GM12878 (cell line): Measurements from ENCODE around the gene ERN2. TPM values are rescaled to one million over a fixed set of nuclear protein-coding genes. Genes with fewer than 3 reads are reported as not detected.

Experiments used
- ATAC-seq: fragments of 200-7000 bp; cut with Tn5 transposase; 3 replicates; pipeline ENCODE4 v1.9.1; 2020; ENCODE audit warnings: mild to moderate bottlenecking, moderate library complexity
- BruUV-seq: library from RNA; stranded (reverse); fragments of 400-500 nt; replicated peaks from 2 replicates; lab custom pipeline; 2021; lab: Mats Ljungman, UMichigan
- CTCF ChIA-PET: fragments of 300-600 bp; sonication (Branson Sonifier 250); formaldehyde crosslinking; extraction: SDS; loops from one replicate; lab custom pipeline; 2021; ENCODE audit warnings: inconsistent platforms; lab: Yijun Ruan, JAX
- POLR2A ChIA-PET: fragments of 350-600 bp; formaldehyde crosslinking; extraction: SDS; loops from one replicate; lab custom pipeline; 2021; ENCODE audit warnings: inconsistent platforms; lab: Charles Lee
- RAD21 ChIA-PET: fragments of 300-600 bp; sonication (Branson Sonifier 250); formaldehyde crosslinking; loops from one replicate; lab custom pipeline; 2023; ENCODE audit warnings: antibody characterized with exemption; ENCODE audit not compliant: unreplicated experiment; lab: Charles Lee
- SMC1A ChIA-PET: fragments of 300-600 bp; sonication (Branson Sonifier 250); formaldehyde crosslinking; loops from one replicate; lab custom pipeline; 2023; ENCODE audit not compliant: unreplicated experiment, uncharacterized antibody; lab: Charles Lee
- DNase-seq: peaks from one replicate; pipeline ENCODE4 v3.0.0-alpha.2; 2011; ENCODE audit warnings: low read depth, low spot score
- FAIRE-seq: peaks from 3 replicates; lab custom pipeline; 2011; peaks lifted over from hg19 to GRCh38; lab: Jason Lieb, UNC
- H2AFZ ChIP-seq: 2 replicates; pipeline ENCODE4 v1.6.0; 2011; ENCODE audit warnings: low read depth, low read length, control low read depth; ENCODE audit not compliant: control insufficient read depth
- H3K27ac ChIP-seq: 2 replicates; pipeline ENCODE4 v1.5.1; 2011; ENCODE audit warnings: control low read depth; ENCODE audit not compliant: control insufficient read depth, insufficient read depth
- H3K27me3 ChIP-seq, 2 experiments: replicated peaks in 1 of 2; 2 replicates each; pipeline versions ENCODE4 v1.6.0 to v1.6.1; 2011; ENCODE audit warnings: low read length in 1 of 2; ENCODE audit not compliant: control insufficient read depth in 2 of 2, insufficient read depth in 2 of 2
- H3K36me3 ChIP-seq, 2 experiments: 2 replicates each; pipeline ENCODE4 v1.5.1; 2011; ENCODE audit warnings: low read length in 1 of 2; ENCODE audit not compliant: control insufficient read depth in 2 of 2, insufficient read depth in 2 of 2
- H3K4me1 ChIP-seq: 2 replicates; pipeline ENCODE4 v1.6.1; 2011; ENCODE audit warnings: mild to moderate bottlenecking, low read length, moderate library complexity, mixed read lengths; ENCODE audit not compliant: control insufficient read depth, insufficient read depth
- H3K4me2 ChIP-seq: 2 replicates; pipeline ENCODE4 v1.6.0; 2011; ENCODE audit warnings: control low read depth; ENCODE audit not compliant: control insufficient read depth, insufficient read depth
- H3K4me3 ChIP-seq: fragments of 200-600 bp; sonication (generic); 2 replicates; pipeline ENCODE4 v1.5.1; 2016
- H3K79me2 ChIP-seq: 2 replicates; pipeline ENCODE4 v1.6.0; 2011; ENCODE audit warnings: low read length; ENCODE audit not compliant: control insufficient read depth, insufficient read depth
- H3K9ac ChIP-seq: 2 replicates; pipeline ENCODE4 v1.8.0; 2011; ENCODE audit warnings: low read length, control low read depth, mixed read lengths; ENCODE audit not compliant: control insufficient read depth, insufficient read depth
- H3K9me3 ChIP-seq: replicated peaks from 3 replicates; pipeline ENCODE4 v1.5.1; 2011; ENCODE audit warnings: mild to moderate bottlenecking, low read length; ENCODE audit not compliant: control insufficient read depth, insufficient read depth
- H4K20me1 ChIP-seq: 2 replicates; pipeline ENCODE4 v1.6.0; 2011; ENCODE audit not compliant: control insufficient read depth, insufficient read depth
- ETV6 ChIP-seq, 2 experiments: fragments of 450-650 bp in 1 of 2; IDR thresholded peaks in 1 of 2; conservative IDR thresholded peaks in 1 of 2; 2 replicates each; pipeline ENCODE4 v1.6.1; 2014; ENCODE audit warnings: antibody characterized with exemption in 1 of 2, borderline replicate concordance in 1 of 2, low read depth in 1 of 2, mild to moderate bottlenecking in 1 of 2, moderate library complexity in 1 of 2
- TCF12 ChIP-seq: IDR thresholded peaks from 2 replicates; pipeline ENCODE4 v1.6.1; 2011; ENCODE audit warnings: low read depth, mild to moderate bottlenecking, low read length
- TCF3 ChIP-seq: IDR thresholded peaks from 2 replicates; pipeline ENCODE4 v1.6.1; 2012; ENCODE audit warnings: low read depth, mild to moderate bottlenecking, low read length, borderline replicate concordance; ENCODE audit not compliant: insufficient read depth
- YY1 ChIP-seq: IDR thresholded peaks from 2 replicates; pipeline ENCODE4 v1.6.1; 2011; ENCODE audit warnings: low read depth, mild to moderate bottlenecking, low read length
- WGBS: methylation state at CpG from one replicate; pipeline ENCODE4 v1.1.6; 2016; ENCODE audit warnings: low lambda C conversion rate; ENCODE audit not compliant: insufficient replicate concordance, insufficient coverage; ENCODE audit errors: missing lambda C conversion rate; 5-methylcytosine and 5-hydroxymethylcytosine counted together
- in situ Hi-C: fragments of 300-500 bp; cut with MboI; formaldehyde crosslinking; loops from 9 replicates; pipeline ENCODE4 v1.14.3; 2018; ENCODE audit warnings: mixed read lengths
- intact Hi-C: fragments of 100-400 bp; cut with micrococcal nuclease; formaldehyde crosslinking; loops from one replicate; pipeline ENCODE4 v1.14.2; 2022; ENCODE audit not compliant: unreplicated experiment
- polyA plus RNA-seq, 11 experiments: library from polyadenylated mRNA; depleted of rRNA in 4 of 11; unstranded in 6 of 11; stranded (reverse) in 5 of 11; fragments of >200 nt; fragmentation: Nextera tagmentation in 4 of 11; fragmentation: Illumina TruSeq in 1 of 11; extraction: Ambion mirVana in 4 of 11; extraction: Trizol in 1 of 11; gene quantifications; 1 replicate in 1 of 11; 2 replicates in 10 of 11; pipeline versions ENCODE4 v1.2.1 to v1.2.3, GENCODE V29; 2011 to 2016; ENCODE audit warnings: inconsistent platforms in 2 of 11, missing spikeins in 2 of 11, low read depth in 1 of 11
- total RNA-seq, 4 experiments: library from RNA; depleted of rRNA in 3 of 4; stranded (reverse); fragments of >200 nt in 3 of 4; fragmentation: Illumina TruSeq in 1 of 4; extraction: Trizol in 1 of 4; gene quantifications; 2 replicates each; pipeline versions ENCODE4 v1.2.1 to v1.2.3, GENCODE V29; 2013 to 2021

The ERN2 gene
- total and polyA plus RNA-seq, 10 of the 15 experiments (the other 5 are each of a cell fraction or from before 2014, with no cell fraction given): 0.06 to 0.95 (median 0.36) TPM; not detected in 5

GRCh38 chr16:23673971-23674614 lies 38.9 kb downstream of the ERN2 start:
- POLR2A ChIA-PET: no interaction called here
- peaks cover 3 to 11% of the 10 kb centered on the region in 2 experiments; a peak in 3 of 4 replicates for H3K36me3 ChIP-seq
- H3K79me2 ChIP-seq: peaks cover 9% of the 10 kb centered on the region
- TF ChIP-seq TCF12 (peak; percentile 48; the same call in 1 of the 2 replicates), TCF3 (0 out of 2 replicates have a peak, but pooled peaks have one; percentile 23), YY1 (no peak), ETV6 (conservative IDR thresholded peaks at IDR 0.05 in 1 of 2, IDR thresholded peaks at IDR 0.05 in 1 of 2; ENCODE audit: borderline replicate concordance in 1 of 2, low read depth in 1 of 2) (no peak)
- TF ChIP-seq, all 136 proteins: peak for 2
- no peaks in the 10 kb centered on the region for H3K27me3 ChIP-seq
- in situ Hi-C loops (no loop called here), intact Hi-C loops (no loop called here)
- WGBS: 82% methylated on average over 8 of the region's 8 CpGs
- H3K9ac ChIP-seq: no peak overlapping the region
- ATAC-seq: no peak
- no peak overlapping the region for H3K4me2 ChIP-seq
- no TSS peak for BruUV-seq
- peaks cover 6% of the 10 kb centered on the region for H4K20me1 ChIP-seq
- H3K4me1 ChIP-seq: peaks cover 33% of the 10 kb centered on the region
- ChIA-PET RAD21 (no interaction called here), CTCF (interaction anchor here (1.3 to 1.5 kb wide), 2 partner anchors 10 to 168 kb away, joined by 3 to 4 read pairs; no protein-coding TSS in a partner anchor), SMC1A (interaction anchor here (0.5 to 1.2 kb wide), 3 partner anchors 24 to 166 kb away, joined by 3 to 5 read pairs (median 3); no protein-coding TSS in a partner anchor)
- no peak overlapping the region for H2AFZ ChIP-seq
- no peak for FAIRE-seq
- H3K27ac ChIP-seq: no peak overlapping the region
- H3K9me3 ChIP-seq: no peaks in the 10 kb centered on the region
- H3K4me3 ChIP-seq: no peak overlapping the region
- DNase-seq: no peak
